ENCODE results near the gene ADAMTS14. TPM values are rescaled to one million over a fixed set of nuclear protein-coding genes. Genes with fewer than 3 reads are reported as not detected.

The ADAMTS14 gene
- total RNA-seq, 2 experiments from 2014 or later: not detected

DNA sequence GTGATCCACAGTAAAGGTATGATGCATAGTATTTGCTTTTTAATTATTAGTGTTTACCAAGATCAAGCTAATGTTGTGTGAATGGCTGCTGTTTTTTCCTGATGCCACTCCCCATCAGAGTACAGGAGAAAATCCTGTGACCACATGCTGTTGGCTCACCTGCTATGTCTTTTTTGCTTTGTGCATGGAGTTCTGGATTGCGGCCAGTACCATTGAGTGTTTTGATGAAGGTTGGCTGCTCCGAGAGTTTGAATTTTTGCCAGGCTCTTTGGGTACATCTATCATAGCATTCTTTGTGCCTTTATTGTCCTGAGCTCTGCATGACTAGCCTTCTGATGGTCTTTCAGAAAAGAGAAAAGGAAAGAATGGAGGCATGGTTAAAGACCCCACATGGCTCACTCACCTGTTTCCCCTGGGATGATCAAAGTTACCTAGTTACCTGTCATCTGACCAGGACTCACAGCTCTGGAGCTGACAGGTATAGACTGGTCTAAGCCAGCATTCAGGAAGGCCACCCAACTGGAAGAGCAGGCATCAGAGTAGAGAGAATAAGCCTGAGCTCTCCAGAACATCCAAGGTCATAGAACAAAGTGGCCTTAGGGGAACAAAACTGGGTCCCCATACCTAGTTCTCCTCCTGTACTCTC lies 131.6 kb downstream of the ADAMTS14 start:
- no peak for DNase-seq
- H3K27ac Mint-ChIP-seq: no peak overlapping the region
- peaks cover 22% of the 10 kb centered on the region for H3K27me3 Mint-ChIP-seq
- no peaks in the 10 kb centered on the region for H3K9me3 Mint-ChIP-seq
- ChIA-PET CTCF (interaction anchor here (1.1 to 1.6 kb wide), 2 partner anchors 9 to 12 kb away, joined by 3 read pairs; partner anchors contain the start of gene SGPL1), POLR2A (interaction anchor here (0.6 kb wide), 1 partner anchor 126 kb away, joined by 3 read pairs; no protein-coding TSS in a partner anchor)
- no peaks in the 10 kb centered on the region for H3K36me3 Mint-ChIP-seq (ENCODE audit: low read depth)
- no peak overlapping the region for H3K4me3 Mint-ChIP-seq
- no peaks in the 10 kb centered on the region for H3K4me1 Mint-ChIP-seq

DNA sequence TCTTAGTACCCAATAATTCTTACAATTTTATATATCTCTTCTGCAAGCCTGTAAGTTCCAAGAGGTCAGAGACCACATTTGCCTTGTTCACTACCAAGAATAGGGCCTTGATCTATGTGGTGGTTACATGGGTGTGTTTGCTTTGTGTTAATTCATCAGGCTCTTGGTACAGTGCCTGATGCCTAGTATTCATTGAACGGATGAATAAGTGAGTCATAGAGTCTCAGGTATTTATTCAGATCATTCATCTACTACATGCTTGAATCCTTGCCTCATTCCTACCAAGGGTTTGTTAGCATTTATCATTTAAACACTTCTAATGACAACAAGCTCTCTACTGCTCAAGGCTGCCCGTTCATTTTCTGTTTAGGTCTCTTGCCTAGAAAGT lies 132.1 kb downstream of the ADAMTS14 start:
- CTCF ChIA-PET: interaction anchor here (1.1 to 1.6 kb wide), 2 partner anchors 9 to 12 kb away, joined by 3 read pairs; partner anchors contain the start of gene SGPL1
- Mint-ChIP-seq H3K27ac (no peak overlapping the region), H3K4me3 (no peak overlapping the region), H3K9me3 (no peaks in the 10 kb centered on the region), H3K27me3 (peaks cover 21% of the 10 kb centered on the region), H3K36me3 (ENCODE audit: low read depth) (no peaks in the 10 kb centered on the region), H3K4me1 (no peaks in the 10 kb centered on the region)
- DNase-seq: no peak
- POLR2A ChIA-PET: no interaction called here

DNA sequence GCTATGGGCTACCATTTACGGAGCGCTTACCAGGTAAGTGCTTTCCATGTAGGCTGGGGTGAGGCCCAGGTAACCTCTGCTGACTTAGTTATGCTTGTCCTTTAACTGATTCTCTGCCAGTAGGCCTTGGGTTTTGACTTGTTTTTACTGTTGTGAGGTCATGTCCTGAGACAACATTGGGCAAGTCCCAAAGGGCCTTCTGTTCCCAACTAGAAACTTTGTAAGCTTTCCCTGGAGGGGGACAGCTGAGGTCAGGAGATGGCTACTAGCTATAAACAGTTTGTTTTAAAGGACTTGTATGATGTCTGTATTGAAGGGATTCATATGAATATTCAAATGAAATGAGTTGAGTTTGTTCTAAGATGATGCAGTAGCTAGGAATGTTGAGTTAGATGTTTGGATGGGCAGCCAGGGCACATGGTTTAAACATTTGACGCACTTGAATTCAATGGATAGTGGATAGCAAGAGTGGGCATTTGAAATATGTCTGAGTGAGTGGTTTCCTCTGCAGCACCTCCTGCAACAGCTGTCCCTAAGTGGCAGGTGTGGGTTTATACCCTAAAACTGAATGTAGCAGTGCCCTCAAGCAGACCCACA lies 133.4 kb downstream of the ADAMTS14 start:
- Mint-ChIP-seq H3K4me3 (no peak overlapping the region), H3K36me3 (ENCODE audit: low read depth) (no peaks in the 10 kb centered on the region), H3K9me3 (no peaks in the 10 kb centered on the region), H3K27ac (no peak overlapping the region), H3K4me1 (no peaks in the 10 kb centered on the region), H3K27me3 (peaks cover 19% of the 10 kb centered on the region)
- CTCF ChIA-PET: interaction anchor here (1.6 kb wide), 1 partner anchor 7 kb away, joined by 3 read pairs; no protein-coding TSS in a partner anchor
- POLR2A ChIA-PET: no interaction called here
- DNase-seq: no peak

DNA sequence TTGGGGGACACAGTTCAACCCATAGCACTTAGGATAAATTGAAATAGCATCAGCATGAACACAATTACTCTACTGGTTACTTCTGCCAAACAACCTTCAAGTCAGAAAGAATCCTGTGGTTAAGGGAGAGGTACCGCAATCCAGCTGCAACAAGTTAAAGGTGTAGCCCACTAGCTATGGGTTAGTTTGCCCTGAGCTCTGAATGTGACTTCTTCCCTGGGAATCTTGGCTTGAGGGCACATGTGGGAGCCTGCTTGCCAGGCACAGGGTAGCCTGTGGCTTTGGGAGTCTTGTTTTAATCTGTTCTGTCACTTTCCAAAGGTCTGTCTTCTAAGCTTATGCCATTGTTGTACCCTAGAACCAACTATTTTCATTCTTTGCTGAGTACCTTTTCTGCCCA lies 134.5 kb downstream of the ADAMTS14 start:
- Mint-ChIP-seq H3K27ac (no peak overlapping the region), H3K4me3 (no peak overlapping the region), H3K4me1 (no peaks in the 10 kb centered on the region), H3K36me3 (ENCODE audit: low read depth) (no peaks in the 10 kb centered on the region), H3K9me3 (no peaks in the 10 kb centered on the region), H3K27me3 (peaks cover 9% of the 10 kb centered on the region)
- DNase-seq: no peak
- POLR2A ChIA-PET: interaction anchor here (0.7 kb wide), 1 partner anchor 77 kb away, joined by 3 read pairs; no protein-coding TSS in a partner anchor
- CTCF ChIA-PET: no interaction called here

DNA sequence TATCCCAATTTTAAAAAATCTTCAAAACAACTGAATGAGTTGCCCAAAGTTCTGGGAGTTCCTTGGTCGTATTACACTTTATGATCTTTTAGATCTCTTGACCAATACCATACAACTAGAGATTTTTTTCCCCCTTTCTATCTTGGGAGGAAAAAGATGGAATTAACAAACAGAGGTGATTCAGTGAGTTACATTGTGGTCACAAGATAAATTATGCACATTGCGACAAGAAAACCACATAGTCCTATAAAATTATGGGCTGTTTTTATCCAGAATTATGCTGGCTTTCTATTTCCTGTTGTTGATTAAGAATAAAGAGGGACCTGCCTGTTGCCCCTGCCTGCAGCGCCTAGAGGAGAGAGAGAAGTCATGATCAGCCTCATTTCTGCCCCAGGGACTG lies 135.2 kb downstream of the ADAMTS14 start:
- H3K27ac Mint-ChIP-seq: no peak overlapping the region
- H3K4me1 Mint-ChIP-seq: no peaks in the 10 kb centered on the region
- DNase-seq: no peak
- H3K36me3 Mint-ChIP-seq (ENCODE audit: low read depth): no peaks in the 10 kb centered on the region
- POLR2A ChIA-PET: interaction anchor here (0.7 kb wide), 1 partner anchor 76 kb away, joined by 3 read pairs; no protein-coding TSS in a partner anchor
- no peak overlapping the region for H3K4me3 Mint-ChIP-seq
- H3K9me3 Mint-ChIP-seq: no peaks in the 10 kb centered on the region
- CTCF ChIA-PET: no interaction called here
- H3K27me3 Mint-ChIP-seq: peaks cover 1% of the 10 kb centered on the region

DNA sequence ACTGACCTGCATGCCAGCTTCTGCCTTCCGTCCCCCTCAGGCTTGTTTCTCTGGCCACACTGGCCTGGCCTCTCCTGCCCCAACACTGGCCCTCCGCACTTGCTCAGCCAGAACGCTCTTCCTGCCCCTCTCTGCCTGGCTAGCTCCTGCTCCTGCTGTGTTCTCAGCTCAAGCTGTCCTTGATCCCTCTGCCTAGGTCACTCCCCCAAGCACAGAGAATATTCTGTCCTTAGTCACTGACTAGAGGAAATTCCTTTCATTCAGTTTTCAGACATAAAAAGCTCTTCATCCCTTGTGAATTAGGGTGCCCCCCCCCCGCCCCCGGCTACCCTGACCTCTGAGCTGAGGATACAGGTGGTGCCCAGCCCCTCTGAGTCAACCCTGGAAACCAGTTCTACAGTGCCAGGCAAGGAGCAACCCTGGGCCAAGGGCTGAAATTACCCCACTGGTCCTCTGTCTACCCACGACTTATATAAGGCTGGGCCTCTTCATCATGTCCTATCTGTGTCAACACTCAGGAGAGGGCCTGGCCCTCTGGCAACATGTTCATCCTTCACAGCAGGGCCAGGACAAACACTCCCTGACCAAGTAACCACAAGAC lies 136.8 kb downstream of the ADAMTS14 start:
- Mint-ChIP-seq H3K36me3 (ENCODE audit: low read depth) (no peaks in the 10 kb centered on the region), H3K4me1 (peaks cover under 1% of the 10 kb centered on the region), H3K9me3 (no peaks in the 10 kb centered on the region), H3K4me3 (no peak overlapping the region), H3K27ac (no peak overlapping the region), H3K27me3 (no peaks in the 10 kb centered on the region)
- ChIA-PET CTCF (interaction anchor here (1.4 kb wide), 1 partner anchor 11 kb away, joined by 3 read pairs; no protein-coding TSS in a partner anchor), POLR2A (no interaction called here)
- no peak for DNase-seq

DNA sequence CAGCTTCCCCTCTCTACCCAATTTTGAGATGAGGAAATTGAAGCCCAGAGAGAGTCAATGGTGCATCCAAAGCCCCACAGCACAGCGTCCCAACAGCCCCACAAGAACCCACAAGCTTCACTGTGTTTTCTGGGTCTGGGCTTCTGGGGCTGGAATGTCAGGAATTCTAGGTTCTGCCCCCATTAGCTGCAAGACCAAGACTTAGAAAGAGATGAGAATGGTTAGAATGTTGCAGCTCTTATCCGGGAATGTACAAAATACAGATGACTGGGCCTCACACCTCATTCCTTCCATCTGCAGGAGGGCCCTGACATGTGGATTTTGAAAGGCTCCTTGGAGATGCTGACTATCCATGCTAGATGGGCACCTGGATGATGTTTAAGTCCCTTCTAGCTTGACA lies 137.4 kb downstream of the ADAMTS14 start:
- ChIA-PET POLR2A (no interaction called here), CTCF (interaction anchor here (1.0 to 1.4 kb wide), 3 partner anchors 10 to 343 kb away, joined by 3 to 5 read pairs (median 3); no protein-coding TSS in a partner anchor)
- no peaks in the 10 kb centered on the region for H3K27me3 Mint-ChIP-seq
- H3K4me1 Mint-ChIP-seq: peaks cover 4% of the 10 kb centered on the region
- no peak overlapping the region for H3K27ac Mint-ChIP-seq
- no peak for DNase-seq
- H3K4me3 Mint-ChIP-seq: no peak overlapping the region
- no peaks in the 10 kb centered on the region for H3K36me3 Mint-ChIP-seq (ENCODE audit: low read depth)
- H3K9me3 Mint-ChIP-seq: no peaks in the 10 kb centered on the region

DNA sequence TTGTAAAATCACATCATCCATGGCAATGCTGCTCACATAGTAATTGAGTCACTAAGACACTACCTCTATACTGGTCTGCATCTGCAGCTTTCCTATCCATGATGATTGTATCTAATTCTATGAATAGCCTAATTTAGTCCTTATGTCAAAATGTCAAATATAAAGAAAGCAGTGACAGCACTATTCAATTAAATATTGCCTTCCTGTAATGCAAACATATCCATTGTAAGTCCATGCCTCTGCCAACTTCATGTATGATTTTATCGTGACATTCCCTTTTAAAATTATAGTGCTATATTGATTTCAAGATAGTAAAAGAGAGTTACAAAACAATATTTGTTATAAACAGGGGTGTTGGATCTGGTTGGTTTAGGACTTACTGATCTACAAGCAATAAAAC lies 138.7 kb downstream of the ADAMTS14 start:
- Mint-ChIP-seq H3K27ac (no peak overlapping the region), H3K27me3 (no peaks in the 10 kb centered on the region), H3K4me1 (peaks cover 10% of the 10 kb centered on the region), H3K9me3 (no peaks in the 10 kb centered on the region), H3K4me3 (no peak overlapping the region), H3K36me3 (ENCODE audit: low read depth) (no peaks in the 10 kb centered on the region)
- ChIA-PET POLR2A (no interaction called here), CTCF (interaction anchor here (0.6 to 1.3 kb wide), 2 partner anchors 9 to 865 kb away, joined by 3 to 4 read pairs; no protein-coding TSS in a partner anchor)
- DNase-seq: no peak

DNA sequence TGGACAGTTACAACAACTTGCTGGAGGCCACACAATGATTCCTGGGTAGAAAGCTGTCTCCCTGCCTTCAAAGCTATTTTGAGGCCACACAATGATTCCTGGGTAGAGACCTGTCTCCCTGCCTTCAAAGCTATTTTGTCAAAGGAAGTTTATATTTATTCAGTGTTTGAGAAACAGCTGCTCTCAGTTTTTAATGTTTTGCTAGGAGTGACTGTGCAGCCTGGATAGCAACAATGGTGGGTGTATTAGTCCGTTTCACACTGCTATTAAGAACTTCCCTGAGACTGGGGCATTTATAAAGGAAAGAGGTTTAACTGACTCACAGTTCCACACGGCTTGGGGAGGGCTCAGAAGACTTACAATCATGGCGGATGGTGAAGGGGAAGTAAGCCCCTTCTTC lies 139.6 kb downstream of the ADAMTS14 start:
- Mint-ChIP-seq H3K4me3 (no peak overlapping the region), H3K27ac (no peak overlapping the region), H3K9me3 (no peaks in the 10 kb centered on the region), H3K4me1 (peaks cover 16% of the 10 kb centered on the region), H3K36me3 (ENCODE audit: low read depth) (peaks cover 2% of the 10 kb centered on the region), H3K27me3 (no peaks in the 10 kb centered on the region)
- DNase-seq: no peak
- ChIA-PET CTCF (interaction anchor here (0.6 kb wide), 2 partner anchors 595 to 866 kb away, joined by 4 to 6 read pairs; no protein-coding TSS in a partner anchor), POLR2A (no interaction called here)

Other genes starting within 250 kb of the ADAMTS14 start
- gene NODAL, start 230.8 kb upstream of the ADAMTS14 start, total RNA-seq: not detected
- gene PALD1, start 193.7 kb upstream of the ADAMTS14 start, total RNA-seq: 1 to 10 TPM; 1.2 to 1.5 TPM
- gene PRF1, start 69.8 kb upstream of the ADAMTS14 start, total RNA-seq: 100 to 1,000 TPM in 1 of 2 experiments, 10 to 100 TPM in 1; 99.9 to 116 TPM
- not detected for gene TBATA, start 112.9 kb downstream of the ADAMTS14 start, total RNA-seq
- gene SGPL1, start 143.4 kb downstream of the ADAMTS14 start, total RNA-seq: 10 to 100 TPM; 19.7 to 22.3 TPM
- 10 to 100 TPM; 21.4 to 21.8 TPM for gene PCBD1, start 216.1 kb downstream of the ADAMTS14 start, total RNA-seq